GM10248 (cell line): ENCODE measurements around the gene NKD1.

ENCODE experiments used
- CTCF ChIA-PET: fragments of 300-600 bp; sonication (Branson Sonifier 250); formaldehyde crosslinking; extraction: SDS; loops from one replicate; lab custom pipeline; 2021; ENCODE audit warnings: antibody characterized with exemption; lab: Yijun Ruan, JAX
- POLR2A ChIA-PET: fragments of 350-650 bp; sonication (Branson Sonifier 250); formaldehyde crosslinking; extraction: SDS; loops from one replicate; lab custom pipeline; 2020; ENCODE audit warnings: antibody characterized with exemption; lab: Yijun Ruan, JAX
- DNase-seq: peaks from one replicate; pipeline ENCODE4 v3.0.0; 2012; ENCODE audit errors: extremely low spot score
- CTCF ChIP-seq: IDR thresholded peaks from 2 replicates; pipeline ENCODE4 v1.5.1; 2012; ENCODE audit warnings: mild to moderate bottlenecking, low read depth; ENCODE audit errors: extremely low read depth, missing control alignments, control extremely low read depth

NKD1 gene

DNA sequence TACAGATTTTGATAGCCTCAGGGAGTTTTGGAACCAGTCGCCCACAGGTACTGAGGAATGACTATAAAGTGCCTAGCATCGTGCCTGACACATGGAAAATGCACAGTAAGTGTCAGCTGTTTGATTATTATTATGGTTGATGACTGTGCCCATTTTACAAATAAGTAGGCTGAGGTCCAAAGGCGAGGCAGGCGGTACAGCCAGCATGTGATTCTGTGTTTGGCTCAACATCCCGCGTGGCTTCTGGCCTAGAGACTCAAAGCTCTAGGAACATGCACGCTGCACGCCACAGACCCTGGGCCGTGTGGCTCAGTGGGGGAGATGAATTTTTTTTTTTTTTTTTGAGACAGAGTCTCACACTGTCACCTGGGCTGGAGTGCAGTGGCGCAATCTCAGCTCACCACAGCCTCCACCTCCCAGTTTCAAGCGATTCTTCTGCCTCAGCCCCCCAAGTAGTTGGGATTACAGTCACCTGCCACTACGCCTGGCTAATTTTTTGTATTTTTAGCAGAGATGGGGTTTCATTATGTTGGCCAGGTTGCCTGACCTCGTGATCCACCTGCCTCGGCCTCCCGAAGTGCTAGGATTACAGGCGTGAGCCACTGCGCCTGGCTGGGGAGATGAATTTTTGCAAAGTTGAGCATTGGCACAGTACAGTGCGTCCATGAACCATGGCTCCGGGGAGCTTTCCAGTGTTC is 57.7 kb downstream of the NKD1 start:
- CTCF ChIA-PET, result interaction anchor here (0.9 to 1.9 kb wide), 2 partner anchors 62 to 201 kb away, joined by 3 to 4 read pairs; no protein-coding TSS in a partner anchor
- no peak for DNase-seq
- no peak for TF ChIP-seq CTCF
- POLR2A ChIA-PET, result no interaction called here

DNA sequence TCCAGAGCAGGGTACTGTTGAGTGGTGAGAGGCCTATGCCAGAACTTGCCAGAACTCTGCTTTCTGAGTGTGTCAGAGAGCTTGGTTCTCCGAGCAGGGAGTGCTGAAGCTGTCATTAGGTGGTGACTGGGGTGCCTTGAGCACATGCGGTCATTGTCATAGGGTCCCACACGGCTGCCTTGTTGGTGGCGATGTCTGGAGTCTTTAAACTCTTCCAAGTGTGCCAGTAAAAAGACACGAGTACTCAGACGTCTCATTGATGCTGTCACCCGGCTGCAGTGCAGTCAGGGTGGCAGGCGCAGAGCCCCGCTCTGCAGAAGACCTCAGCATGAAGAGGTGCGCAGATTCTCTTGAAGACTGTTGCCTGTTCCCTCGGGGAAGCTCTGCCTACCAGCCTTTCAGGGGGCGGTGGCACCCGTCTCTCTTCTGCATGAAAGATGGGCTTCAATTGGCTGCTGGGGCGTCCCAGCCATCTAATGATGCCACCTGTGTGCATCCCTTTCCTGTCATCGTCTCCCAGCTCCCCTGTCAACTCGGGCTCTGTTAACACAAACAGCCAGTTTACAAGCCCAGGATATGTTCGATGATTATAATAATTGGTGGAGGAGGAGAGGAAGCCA is 58.3 kb downstream of the NKD1 start:
- no peak for TF ChIP-seq CTCF
- no peak for DNase-seq
- POLR2A ChIA-PET, result no interaction called here
- CTCF ChIA-PET, result interaction anchor here (0.9 to 1.0 kb wide), 2 partner anchors 21 to 61 kb away, joined by 3 read pairs; no protein-coding TSS in a partner anchor

DNA sequence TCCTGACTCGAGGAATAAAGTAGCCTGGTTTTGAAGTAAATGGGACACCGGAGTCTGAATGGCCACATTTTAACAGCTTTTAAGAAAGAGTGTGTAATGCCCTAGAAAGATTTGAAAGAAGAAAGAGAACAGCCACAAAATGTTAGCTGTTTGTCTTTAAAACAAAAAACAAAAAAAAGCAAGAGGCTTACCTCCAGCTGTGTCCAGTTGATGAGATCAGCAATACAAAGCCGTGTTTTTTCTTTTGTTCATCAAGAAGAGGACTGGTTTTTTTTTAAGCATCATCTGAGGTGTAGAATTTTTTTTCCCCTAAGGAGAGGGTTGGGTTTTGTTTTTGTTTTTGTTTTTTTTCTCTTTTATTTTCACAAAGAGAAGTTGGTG is 58.8 kb downstream of the NKD1 start:
- CTCF ChIA-PET, result interaction anchor here (1.0 kb wide), 1 partner anchor 21 kb away, joined by 3 read pairs; no protein-coding TSS in a partner anchor

GRCh38 chr16:50607447-50607846 is 59.3 kb downstream of the NKD1 start:
- DNase-seq, result no peak
- CTCF ChIA-PET, result interaction anchor here (1.0 to 1.6 kb wide), 2 partner anchors 20 to 58 kb away, joined by 3 read pairs; no protein-coding TSS in a partner anchor
- no peak for TF ChIP-seq CTCF
- POLR2A ChIA-PET, result no interaction called here

More for the DNA sequence above, 58.8 kb downstream of the NKD1 start:
- no peak for DNase-seq
- TF ChIP-seq CTCF, result no peak
- POLR2A ChIA-PET, result no interaction called here

DNA sequence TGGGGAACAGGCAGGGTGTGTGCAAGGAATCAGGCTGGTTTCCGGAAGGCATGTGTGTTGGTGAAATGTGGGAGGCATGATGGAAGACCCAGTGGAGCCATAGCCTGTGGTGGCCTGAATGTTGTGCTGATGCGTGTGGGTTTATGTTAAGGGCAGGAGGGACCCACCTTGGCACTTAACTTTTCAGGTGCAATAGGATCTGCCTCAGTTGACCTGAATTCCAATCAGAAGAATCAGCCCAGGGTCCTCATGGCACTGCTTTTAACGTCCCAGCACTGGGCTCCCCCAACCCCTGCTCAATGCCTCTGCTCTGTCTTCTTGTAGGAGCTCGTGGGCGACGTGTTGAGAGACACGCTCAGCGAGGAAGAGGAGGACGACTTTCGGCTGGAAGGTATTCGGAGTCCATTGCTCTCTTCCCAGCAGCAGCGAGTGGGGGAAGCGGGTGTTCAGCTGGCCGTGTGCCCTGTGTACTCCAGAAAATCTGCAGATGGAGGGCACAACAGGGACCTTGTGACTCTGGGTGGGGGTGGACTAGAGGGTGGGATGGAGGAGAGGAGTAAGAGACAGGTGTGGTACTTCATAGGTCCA is 59.9 kb downstream of the NKD1 start:
- CTCF ChIA-PET, result interaction anchor here (1.6 kb wide), 1 partner anchor 57 kb away, joined by 3 read pairs; no protein-coding TSS in a partner anchor
- DNase-seq, result no peak

More for the DNA sequence above, 59.9 kb downstream of the NKD1 start:
- no peak for TF ChIP-seq CTCF
- POLR2A ChIA-PET, result no interaction called here
